ENCODE results near the gene NCS1.

NCS1 gene

DNA sequence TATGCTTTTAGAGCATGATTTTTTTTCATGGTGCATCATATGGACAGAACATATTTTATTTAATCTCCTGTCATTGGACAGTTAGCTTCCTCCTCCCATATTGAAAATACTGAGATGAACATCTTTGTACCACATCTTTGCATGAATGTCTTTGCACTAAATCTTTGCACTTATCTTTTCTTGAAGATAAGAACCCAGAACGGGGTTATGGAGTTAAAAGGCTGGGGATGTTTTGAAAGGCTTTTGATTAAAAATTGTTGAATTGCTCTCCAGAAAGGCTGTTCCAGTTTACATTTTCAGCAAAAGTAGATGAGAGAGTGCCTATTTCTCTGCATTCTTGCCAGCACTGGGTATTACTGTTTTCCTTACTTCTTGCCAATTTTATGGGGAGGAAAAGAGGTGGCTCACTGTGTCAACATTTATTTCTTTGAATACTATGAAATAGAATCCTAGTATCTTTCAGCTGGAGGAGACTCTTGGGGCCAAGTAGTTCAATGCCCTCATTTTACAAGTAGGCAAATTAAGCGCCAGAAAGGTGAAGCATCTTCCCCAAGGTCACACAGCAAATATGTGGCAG is 7.2 kb downstream of the NCS1 start:
- no peak overlapping the region for H3K4me3 ChIP-seq (ENCODE audit: low read length)
- H3K4me1 ChIP-seq (ENCODE audit: control insufficient read depth, low read depth, low read length): peaks cover 10% of the 10 kb centered on the region
- no peak overlapping the region for H3K27ac ChIP-seq (ENCODE audit: low read length)
- H3K27me3 ChIP-seq (ENCODE audit: control insufficient read depth, insufficient read depth, low read length): no peaks in the 10 kb centered on the region
- no peak overlapping the region for H3K9ac ChIP-seq (ENCODE audit: low read length)
- H3K9me3 ChIP-seq (ENCODE audit: control insufficient read depth, low read depth, low read length): no peaks in the 10 kb centered on the region
- no peaks in the 10 kb centered on the region for H3K36me3 ChIP-seq (ENCODE audit: control insufficient read depth, low read depth, low read length)

DNA sequence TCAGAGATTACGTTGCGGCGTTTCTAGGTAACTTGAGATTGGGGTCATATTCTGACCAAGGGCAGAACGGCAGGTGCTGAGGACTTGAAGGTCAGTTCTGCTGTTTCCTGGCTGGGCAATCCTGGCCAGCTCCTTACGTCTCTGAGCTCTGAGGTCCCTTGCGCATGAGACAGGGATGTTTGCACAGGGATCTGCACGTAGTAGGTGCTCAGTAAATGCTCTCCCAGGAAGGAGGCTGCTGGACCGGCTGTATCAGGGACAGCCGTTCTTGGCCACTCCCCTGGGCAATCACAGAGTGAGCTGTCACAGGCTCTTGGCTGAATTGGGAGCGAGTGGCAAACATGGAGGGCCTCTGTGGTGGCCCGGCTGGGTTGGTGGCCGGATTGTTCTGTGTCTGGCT is 8.3 kb downstream of the NCS1 start:
- Histone ChIP-seq H3K4me3 (ENCODE audit: low read length) (no peak overlapping the region), H3K27me3 (ENCODE audit: control insufficient read depth, insufficient read depth, low read length) (no peaks in the 10 kb centered on the region), H3K36me3 (ENCODE audit: control insufficient read depth, low read depth, low read length) (no peaks in the 10 kb centered on the region), H3K9ac (ENCODE audit: low read length) (no peak overlapping the region), H3K27ac (ENCODE audit: low read length) (no peak overlapping the region), H3K4me1 (ENCODE audit: control insufficient read depth, low read depth, low read length) (peaks cover 17% of the 10 kb centered on the region), H3K9me3 (ENCODE audit: control insufficient read depth, low read depth, low read length) (no peaks in the 10 kb centered on the region)

DNA sequence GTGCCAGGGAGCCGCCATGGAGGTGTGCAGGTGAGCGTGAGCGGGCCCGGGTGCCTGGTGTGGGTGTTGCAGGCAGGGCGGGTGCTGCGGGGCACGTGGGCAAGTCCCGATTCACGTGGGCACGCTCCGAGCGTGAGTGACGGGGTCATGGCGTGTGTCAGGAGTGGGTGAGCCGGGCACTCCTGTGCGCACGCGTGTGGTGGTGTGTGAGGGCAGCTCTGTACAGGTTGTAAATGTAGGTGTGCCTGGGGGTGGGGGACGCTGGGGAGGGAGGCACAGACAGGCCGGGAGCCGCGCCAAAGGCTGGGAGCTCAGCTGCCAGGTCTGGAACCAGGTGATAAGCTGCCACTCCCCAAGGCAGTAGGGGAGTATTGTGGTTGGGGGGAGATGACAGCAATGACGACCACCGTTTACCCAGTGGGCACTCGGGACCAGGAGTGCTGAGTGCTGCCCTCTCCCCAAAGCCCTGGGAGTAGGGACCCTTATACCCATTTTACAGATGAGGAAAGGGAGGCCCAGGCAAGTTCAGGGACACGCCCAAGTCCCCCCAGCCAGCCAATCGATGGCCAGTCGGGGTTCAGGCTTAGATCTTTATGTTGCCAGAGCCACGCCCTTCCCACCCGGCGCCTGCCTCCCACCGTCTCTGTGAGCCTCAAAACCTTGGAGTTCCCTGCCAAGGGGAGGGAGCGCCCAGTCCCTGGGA is 9.6 kb downstream of the NCS1 start:
- peaks cover 31% of the 10 kb centered on the region for H3K4me1 ChIP-seq (ENCODE audit: control insufficient read depth, low read depth, low read length)
- H3K27me3 ChIP-seq (ENCODE audit: control insufficient read depth, insufficient read depth, low read length): no peaks in the 10 kb centered on the region
- no peak overlapping the region for H3K4me3 ChIP-seq (ENCODE audit: low read length)
- H3K9ac ChIP-seq (ENCODE audit: low read length): no peak overlapping the region
- H3K36me3 ChIP-seq (ENCODE audit: control insufficient read depth, low read depth, low read length): no peaks in the 10 kb centered on the region
- no peaks in the 10 kb centered on the region for H3K9me3 ChIP-seq (ENCODE audit: control insufficient read depth, low read depth, low read length)
- no peak overlapping the region for H3K27ac ChIP-seq (ENCODE audit: low read length)

DNA sequence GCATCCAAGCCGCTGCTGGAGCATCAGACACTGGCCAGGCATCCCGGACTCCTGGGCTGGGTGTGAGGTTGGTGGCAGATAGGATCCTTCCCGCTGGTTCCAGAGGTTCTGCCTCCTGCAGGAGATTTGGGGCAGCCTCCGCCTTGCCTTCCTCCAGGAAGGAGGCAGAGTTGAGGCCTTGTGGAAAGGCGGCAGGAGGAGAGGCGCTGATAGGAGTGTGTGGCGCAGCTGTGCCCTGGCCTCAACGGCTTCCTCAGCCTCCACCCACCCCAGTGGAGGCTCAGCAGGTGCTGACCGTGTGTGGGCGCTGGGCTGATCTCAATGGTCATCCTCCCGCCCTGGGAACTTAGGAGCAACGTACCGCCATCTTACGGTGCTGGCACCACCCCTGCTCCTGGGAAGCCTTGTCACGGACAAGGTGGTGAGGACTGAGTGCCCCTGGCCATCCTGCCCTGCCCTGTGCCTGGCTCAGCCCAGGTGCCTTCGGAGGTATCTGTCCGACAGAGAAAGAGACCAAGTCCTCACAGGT is 10.2 kb downstream of the NCS1 start:
- no peaks in the 10 kb centered on the region for H3K9me3 ChIP-seq (ENCODE audit: control insufficient read depth, low read depth, low read length)
- no peak overlapping the region for H3K9ac ChIP-seq (ENCODE audit: low read length)
- H3K4me1 ChIP-seq (ENCODE audit: control insufficient read depth, low read depth, low read length): peaks cover 37% of the 10 kb centered on the region
- no peaks in the 10 kb centered on the region for H3K27me3 ChIP-seq (ENCODE audit: control insufficient read depth, insufficient read depth, low read length)
- H3K36me3 ChIP-seq (ENCODE audit: control insufficient read depth, low read depth, low read length): no peaks in the 10 kb centered on the region
- no peak overlapping the region for H3K4me3 ChIP-seq (ENCODE audit: low read length)
- no peak overlapping the region for H3K27ac ChIP-seq (ENCODE audit: low read length)

DNA sequence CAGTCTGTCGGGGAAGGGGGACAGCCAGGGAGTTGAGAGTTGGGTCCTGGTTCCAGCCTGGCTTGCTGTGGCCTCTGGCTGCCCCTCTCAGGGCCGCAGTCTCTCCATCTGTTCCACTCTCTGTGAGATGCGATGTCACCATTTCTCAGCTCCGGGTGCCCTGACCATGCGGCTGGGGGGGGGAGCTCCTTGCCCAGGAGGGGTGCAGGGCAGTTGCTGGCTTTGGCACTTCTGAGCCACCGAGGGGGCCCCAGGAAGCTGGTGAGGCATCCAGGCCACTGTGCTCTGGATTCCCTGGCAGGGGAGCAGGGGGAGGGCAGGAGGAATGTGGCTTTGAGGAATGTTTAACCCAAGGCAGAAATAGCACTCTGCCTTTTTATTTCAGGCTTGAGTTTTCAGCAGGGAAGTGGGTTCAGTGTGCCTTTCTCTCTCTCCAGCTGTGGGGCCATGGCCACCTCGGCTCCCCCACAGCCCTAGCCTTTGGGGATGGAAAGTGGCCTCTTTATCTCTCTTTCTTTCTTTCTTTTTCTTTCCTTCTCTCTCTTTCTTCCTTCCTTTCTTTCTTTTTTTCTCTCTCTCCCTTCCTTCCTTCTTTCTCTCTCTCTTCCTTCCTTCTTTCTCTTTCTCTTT is 11.0 kb downstream of the NCS1 start:
- H3K4me1 ChIP-seq (ENCODE audit: control insufficient read depth, low read depth, low read length): peaks cover 41% of the 10 kb centered on the region
- H3K27ac ChIP-seq (ENCODE audit: low read length): no peak overlapping the region

DNA sequence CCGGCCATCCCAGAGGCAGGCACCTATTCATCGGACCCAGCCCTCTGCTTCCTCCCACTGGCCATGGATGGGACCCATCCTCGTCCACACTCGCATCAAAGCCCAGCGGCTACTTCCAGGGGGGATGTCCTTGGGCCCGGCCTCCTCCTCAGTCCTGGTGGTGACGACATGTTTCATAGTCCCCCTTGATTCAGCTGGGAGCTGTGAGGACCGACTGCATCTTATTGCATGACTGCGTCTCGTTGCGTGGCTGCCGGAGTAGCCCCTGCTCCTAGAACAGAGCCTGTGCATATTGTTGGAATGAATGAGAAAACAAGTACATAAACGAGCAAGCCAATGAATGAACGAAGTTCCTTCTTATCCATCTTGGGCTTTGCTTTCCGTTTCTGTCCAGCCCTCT is 12.8 kb downstream of the NCS1 start:
- Histone ChIP-seq H3K4me3 (ENCODE audit: low read length) (peak overlapping the region; percentile 22), H3K4me1 (ENCODE audit: control insufficient read depth, low read depth, low read length) (peaks cover 41% of the 10 kb centered on the region), H3K9me3 (ENCODE audit: control insufficient read depth, low read depth, low read length) (no peaks in the 10 kb centered on the region), H3K27me3 (ENCODE audit: control insufficient read depth, insufficient read depth, low read length) (no peaks in the 10 kb centered on the region), H3K27ac (ENCODE audit: low read length) (no peak overlapping the region), H3K36me3 (ENCODE audit: control insufficient read depth, low read depth, low read length) (no peaks in the 10 kb centered on the region), H3K9ac (ENCODE audit: low read length) (peak overlapping the region; percentile 12)

More for the DNA sequence above, 11.0 kb downstream of the NCS1 start:
- Histone ChIP-seq H3K27me3 (ENCODE audit: control insufficient read depth, insufficient read depth, low read length) (no peaks in the 10 kb centered on the region), H3K36me3 (ENCODE audit: control insufficient read depth, low read depth, low read length) (no peaks in the 10 kb centered on the region), H3K4me3 (ENCODE audit: low read length) (no peak overlapping the region), H3K9ac (ENCODE audit: low read length) (no peak overlapping the region), H3K9me3 (ENCODE audit: control insufficient read depth, low read depth, low read length) (no peaks in the 10 kb centered on the region)

GRCh38 chr9:130185490-130186031 is 13.4 kb downstream of the NCS1 start:
- peaks cover 41% of the 10 kb centered on the region for H3K4me1 ChIP-seq (ENCODE audit: control insufficient read depth, low read depth, low read length)
- peak overlapping the region; percentile 22 for H3K4me3 ChIP-seq (ENCODE audit: low read length)
- no peak overlapping the region for H3K27ac ChIP-seq (ENCODE audit: low read length)
- no peaks in the 10 kb centered on the region for H3K27me3 ChIP-seq (ENCODE audit: control insufficient read depth, insufficient read depth, low read length)
- H3K36me3 ChIP-seq (ENCODE audit: control insufficient read depth, low read depth, low read length): no peaks in the 10 kb centered on the region
- peak overlapping the region; percentile 12 for H3K9ac ChIP-seq (ENCODE audit: low read length)
- H3K9me3 ChIP-seq (ENCODE audit: control insufficient read depth, low read depth, low read length): no peaks in the 10 kb centered on the region

DNA sequence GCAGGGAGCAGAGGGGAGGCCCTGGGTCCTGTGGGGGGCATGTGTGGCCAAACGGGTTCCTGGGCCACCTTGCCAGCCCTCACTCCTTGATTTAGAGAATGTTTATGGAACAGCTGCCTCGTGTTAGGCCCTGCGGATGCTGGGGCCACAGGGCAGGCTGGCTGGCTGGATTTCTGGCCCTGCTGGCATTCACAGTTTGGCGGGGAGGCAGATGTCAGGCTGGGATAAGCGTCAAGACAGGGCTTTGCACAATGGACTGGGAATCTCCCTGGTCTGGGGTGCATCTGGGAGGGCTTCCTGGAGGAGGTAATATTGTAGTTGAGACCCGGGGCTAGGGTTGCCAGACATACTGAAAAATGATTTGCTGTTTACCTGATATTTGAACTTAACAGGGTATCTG is 13.8 kb downstream of the NCS1 start:
- peaks cover 41% of the 10 kb centered on the region for H3K4me1 ChIP-seq (ENCODE audit: control insufficient read depth, low read depth, low read length)

GRCh38 chr9:130186839-130187522 is 14.8 kb downstream of the NCS1 start:
- Histone ChIP-seq H3K27me3 (ENCODE audit: control insufficient read depth, insufficient read depth, low read length) (no peaks in the 10 kb centered on the region), H3K27ac (ENCODE audit: low read length) (no peak overlapping the region), H3K36me3 (ENCODE audit: control insufficient read depth, low read depth, low read length) (no peaks in the 10 kb centered on the region), H3K9me3 (ENCODE audit: control insufficient read depth, low read depth, low read length) (no peaks in the 10 kb centered on the region), H3K4me1 (ENCODE audit: control insufficient read depth, low read depth, low read length) (peaks cover 41% of the 10 kb centered on the region), H3K4me3 (ENCODE audit: low read length) (no peak overlapping the region), H3K9ac (ENCODE audit: low read length) (no peak overlapping the region)

More for the DNA sequence above, 13.8 kb downstream of the NCS1 start:
- Histone ChIP-seq H3K36me3 (ENCODE audit: control insufficient read depth, low read depth, low read length) (no peaks in the 10 kb centered on the region), H3K27ac (ENCODE audit: low read length) (no peak overlapping the region), H3K27me3 (ENCODE audit: control insufficient read depth, insufficient read depth, low read length) (no peaks in the 10 kb centered on the region), H3K9ac (ENCODE audit: low read length) (no peak overlapping the region), H3K4me3 (ENCODE audit: low read length) (peak overlapping the region; percentile 11), H3K9me3 (ENCODE audit: control insufficient read depth, low read depth, low read length) (no peaks in the 10 kb centered on the region)

DNA sequence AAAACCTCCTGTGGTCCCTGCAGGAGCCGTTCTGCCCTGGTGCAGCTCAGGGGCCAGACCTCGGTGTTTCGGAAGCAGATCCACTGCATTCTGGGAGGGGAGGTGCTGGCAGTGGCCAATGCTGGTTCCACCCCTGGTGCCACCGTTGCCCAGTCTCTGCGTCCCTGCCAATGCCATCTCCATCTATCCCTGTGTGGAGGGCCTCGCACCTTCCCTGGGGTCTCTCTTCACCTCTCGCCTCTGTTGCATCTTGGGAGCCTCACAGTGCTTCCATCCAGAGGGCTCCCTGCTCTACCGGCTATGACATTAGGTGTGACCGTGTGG is 15.3 kb downstream of the NCS1 start:
- Histone ChIP-seq H3K36me3 (ENCODE audit: control insufficient read depth, low read depth, low read length) (no peaks in the 10 kb centered on the region), H3K4me3 (ENCODE audit: low read length) (no peak overlapping the region), H3K27me3 (ENCODE audit: control insufficient read depth, insufficient read depth, low read length) (no peaks in the 10 kb centered on the region), H3K4me1 (ENCODE audit: control insufficient read depth, low read depth, low read length) (peaks cover 41% of the 10 kb centered on the region), H3K9ac (ENCODE audit: low read length) (no peak overlapping the region), H3K27ac (ENCODE audit: low read length) (no peak overlapping the region), H3K9me3 (ENCODE audit: control insufficient read depth, low read depth, low read length) (no peaks in the 10 kb centered on the region)

DNA sequence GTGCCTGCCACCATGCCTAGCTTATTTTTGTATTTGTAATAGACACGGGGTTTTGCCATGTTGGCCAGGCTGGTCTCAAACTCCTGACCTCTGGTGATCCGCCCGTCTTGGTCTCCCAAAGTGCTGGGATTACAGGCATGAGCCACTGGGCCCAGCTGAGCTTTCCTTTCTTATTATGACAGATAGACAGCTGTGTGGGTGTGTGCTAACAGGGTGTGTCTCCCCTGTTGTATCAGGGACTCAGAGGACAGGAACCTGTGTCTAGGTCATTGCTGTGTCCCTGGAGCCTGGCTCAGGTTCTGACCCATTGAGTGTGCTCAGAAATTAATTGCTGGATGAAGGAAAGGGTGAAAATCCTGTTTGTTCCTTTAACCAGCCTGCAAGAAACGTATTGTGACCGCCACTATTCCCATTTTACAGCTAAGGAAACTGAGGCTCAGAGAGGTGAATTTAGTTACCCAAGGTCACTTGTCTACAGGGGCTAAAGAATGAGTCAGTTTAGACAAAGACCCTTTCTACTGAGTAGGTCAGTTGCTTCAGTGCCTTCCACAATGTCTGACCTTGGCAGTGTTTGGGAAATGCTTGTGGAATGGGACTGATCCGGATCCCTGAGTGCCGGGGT is 16.8 kb downstream of the NCS1 start:
- no peak overlapping the region for H3K27ac ChIP-seq (ENCODE audit: low read length)
- no peaks in the 10 kb centered on the region for H3K36me3 ChIP-seq (ENCODE audit: control insufficient read depth, low read depth, low read length)
- no peaks in the 10 kb centered on the region for H3K27me3 ChIP-seq (ENCODE audit: control insufficient read depth, insufficient read depth, low read length)
- no peak overlapping the region for H3K9ac ChIP-seq (ENCODE audit: low read length)
- H3K4me1 ChIP-seq (ENCODE audit: control insufficient read depth, low read depth, low read length): peaks cover 42% of the 10 kb centered on the region
- no peaks in the 10 kb centered on the region for H3K9me3 ChIP-seq (ENCODE audit: control insufficient read depth, low read depth, low read length)
- no peak overlapping the region for H3K4me3 ChIP-seq (ENCODE audit: low read length)

All from iPS-18a (cell line).